GM12865 (cell line): ENCODE measurements around the gene PCGF3.
A peak's percentile ranks its signal among the peaks of the same experiment; 100 is the strongest.

Experiments
- DNase-seq: peaks from one replicate; pipeline ENCODE4 v3.0.0; 2010; ENCODE audit warnings: low read depth
- H3K4me3 ChIP-seq: 2 replicates; pipeline ENCODE4 v1.5.1; 2011; ENCODE audit warnings: mild to moderate bottlenecking, low read depth, low read length, control low read depth
- TF ChIP-seq, protein P1 (sequence below): IDR thresholded peaks from 2 replicates; pipeline ENCODE4 v1.5.1; 2011; ENCODE audit warnings: low read length, control low read depth, low read depth, inconsistent platforms; ENCODE audit not compliant: insufficient read depth; ENCODE audit errors: missing control alignments

PCGF3 gene

DNA sequence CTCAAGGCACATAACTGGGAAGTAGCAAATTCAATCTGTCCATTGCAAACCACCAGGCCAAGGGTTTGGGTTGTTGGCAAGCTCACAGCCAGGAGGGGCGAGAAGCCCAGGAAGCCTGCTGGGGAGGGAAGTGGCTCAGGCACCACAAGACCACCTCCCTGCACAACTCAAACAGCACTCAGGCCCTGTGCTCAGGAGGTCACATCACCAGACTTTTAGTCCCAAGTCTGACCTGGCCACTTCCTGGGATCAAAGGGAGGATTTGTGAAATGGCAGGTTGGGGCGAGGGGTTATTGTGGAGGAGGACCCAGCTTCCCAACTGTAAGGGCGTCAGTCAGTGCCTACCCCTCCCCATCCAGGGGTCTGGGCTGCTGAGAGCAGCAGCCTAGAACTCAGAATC lies 33.9 kb upstream of the PCGF3 start:
- H3K4me3 ChIP-seq: no peak overlapping the region
- no peak for DNase-seq
- TF ChIP-seq, protein P1, sequence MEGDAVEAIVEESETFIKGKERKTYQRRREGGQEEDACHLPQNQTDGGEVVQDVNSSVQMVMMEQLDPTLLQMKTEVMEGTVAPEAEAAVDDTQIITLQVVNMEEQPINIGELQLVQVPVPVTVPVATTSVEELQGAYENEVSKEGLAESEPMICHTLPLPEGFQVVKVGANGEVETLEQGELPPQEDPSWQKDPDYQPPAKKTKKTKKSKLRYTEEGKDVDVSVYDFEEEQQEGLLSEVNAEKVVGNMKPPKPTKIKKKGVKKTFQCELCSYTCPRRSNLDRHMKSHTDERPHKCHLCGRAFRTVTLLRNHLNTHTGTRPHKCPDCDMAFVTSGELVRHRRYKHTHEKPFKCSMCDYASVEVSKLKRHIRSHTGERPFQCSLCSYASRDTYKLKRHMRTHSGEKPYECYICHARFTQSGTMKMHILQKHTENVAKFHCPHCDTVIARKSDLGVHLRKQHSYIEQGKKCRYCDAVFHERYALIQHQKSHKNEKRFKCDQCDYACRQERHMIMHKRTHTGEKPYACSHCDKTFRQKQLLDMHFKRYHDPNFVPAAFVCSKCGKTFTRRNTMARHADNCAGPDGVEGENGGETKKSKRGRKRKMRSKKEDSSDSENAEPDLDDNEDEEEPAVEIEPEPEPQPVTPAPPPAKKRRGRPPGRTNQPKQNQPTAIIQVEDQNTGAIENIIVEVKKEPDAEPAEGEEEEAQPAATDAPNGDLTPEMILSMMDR: no peak

DNA sequence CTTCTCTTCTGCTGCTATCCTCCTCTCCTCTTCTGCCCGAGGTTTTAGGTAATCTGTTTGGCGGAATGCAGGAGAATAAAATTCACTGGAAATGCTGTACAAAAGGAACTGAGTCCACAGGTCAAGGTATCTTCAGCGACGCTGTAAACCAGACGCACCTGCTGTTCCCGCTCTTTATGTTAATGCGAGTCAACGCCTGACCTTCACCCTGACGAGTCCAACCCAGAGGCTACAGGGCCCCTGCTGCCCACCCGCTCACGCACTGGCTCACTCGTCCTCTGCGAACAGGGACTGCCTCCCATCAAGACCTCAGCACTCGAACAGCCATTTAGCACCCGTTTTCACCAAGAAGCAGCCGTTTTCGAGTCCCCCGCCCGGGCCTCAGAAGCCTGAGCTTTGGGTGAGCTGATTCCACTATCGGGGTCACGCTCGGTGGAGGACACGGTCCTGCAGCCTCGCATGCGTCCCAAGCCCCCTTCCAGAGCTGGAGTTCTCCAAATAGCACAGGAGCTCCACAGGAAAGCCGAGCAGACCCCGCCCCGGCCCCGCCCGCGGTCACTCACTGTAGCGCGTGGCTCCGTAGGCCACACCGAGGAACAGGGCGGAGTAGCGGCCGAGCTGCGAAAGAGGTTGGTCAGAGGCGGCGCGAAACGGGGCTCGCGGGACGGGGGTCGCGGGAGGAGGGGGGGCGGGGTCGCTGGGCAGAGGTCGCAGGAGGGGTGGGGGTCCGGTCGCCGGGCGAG lies 32.1 kb upstream of the PCGF3 start:
- no peak for DNase-seq
- H3K4me3 ChIP-seq: peak overlapping the region; percentile 72
- TF ChIP-seq, protein P1: no peak

DNA sequence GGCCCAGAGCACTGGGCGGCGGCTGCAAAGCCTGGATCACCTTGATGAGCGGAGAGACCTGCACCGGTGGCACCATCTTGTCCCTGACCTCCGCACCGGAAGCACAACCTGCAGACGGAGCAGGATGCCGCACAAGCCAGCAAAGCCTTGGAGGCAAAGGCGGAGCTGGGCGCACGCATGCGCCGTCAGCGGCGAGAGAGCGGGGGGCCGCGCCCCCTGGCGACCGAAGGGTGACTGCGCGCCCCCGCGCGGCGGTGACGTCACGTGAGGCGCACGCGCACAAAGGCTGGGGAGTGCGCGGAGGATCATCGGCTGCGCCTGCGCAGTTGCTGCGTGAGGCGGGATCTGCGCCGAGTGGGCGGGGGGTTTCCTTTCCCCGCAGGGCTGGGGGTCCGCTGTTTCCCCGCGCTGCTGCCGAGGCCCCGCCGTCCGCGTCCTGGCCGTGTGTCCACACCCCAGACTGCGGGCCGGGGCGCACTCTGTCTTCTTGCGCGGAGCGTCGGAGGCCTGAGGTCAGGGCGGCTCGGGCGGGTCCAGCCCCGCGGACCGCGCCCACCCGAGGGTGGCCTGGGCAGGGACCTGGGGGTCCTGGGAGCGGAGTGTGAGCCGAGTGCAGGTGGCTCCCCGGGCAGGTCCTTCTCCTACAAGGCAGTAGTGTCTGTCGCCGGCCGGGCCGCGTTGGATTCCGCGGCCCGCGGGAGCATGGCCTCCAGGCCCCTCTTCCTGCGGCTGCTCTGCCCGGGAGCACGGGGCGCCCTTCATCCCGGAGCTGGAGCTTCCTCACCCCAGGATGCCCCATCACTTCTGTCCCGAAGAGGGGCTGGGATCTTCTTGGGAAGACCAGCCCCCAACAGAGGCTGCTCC lies 31.2 kb upstream of the PCGF3 start, which contains the start of the genes ATP5ME and MYL5:
Gene ATP5ME (minus strand): TSS at position 105 of the 864 bp plus-strand sequence. CDS start 29 bp downstream, at position 76.
Gene MYL5 (plus strand): TSS at position 371 of the 864 bp plus-strand sequence. CDS start 3,485 bp downstream, outside the sequence.
- TF ChIP-seq, protein P1: peak; percentile 99
- peak within 1 kb of the TSS; percentile 88 for H3K4me3 ChIP-seq
- peak; percentile 98 for DNase-seq

DNA sequence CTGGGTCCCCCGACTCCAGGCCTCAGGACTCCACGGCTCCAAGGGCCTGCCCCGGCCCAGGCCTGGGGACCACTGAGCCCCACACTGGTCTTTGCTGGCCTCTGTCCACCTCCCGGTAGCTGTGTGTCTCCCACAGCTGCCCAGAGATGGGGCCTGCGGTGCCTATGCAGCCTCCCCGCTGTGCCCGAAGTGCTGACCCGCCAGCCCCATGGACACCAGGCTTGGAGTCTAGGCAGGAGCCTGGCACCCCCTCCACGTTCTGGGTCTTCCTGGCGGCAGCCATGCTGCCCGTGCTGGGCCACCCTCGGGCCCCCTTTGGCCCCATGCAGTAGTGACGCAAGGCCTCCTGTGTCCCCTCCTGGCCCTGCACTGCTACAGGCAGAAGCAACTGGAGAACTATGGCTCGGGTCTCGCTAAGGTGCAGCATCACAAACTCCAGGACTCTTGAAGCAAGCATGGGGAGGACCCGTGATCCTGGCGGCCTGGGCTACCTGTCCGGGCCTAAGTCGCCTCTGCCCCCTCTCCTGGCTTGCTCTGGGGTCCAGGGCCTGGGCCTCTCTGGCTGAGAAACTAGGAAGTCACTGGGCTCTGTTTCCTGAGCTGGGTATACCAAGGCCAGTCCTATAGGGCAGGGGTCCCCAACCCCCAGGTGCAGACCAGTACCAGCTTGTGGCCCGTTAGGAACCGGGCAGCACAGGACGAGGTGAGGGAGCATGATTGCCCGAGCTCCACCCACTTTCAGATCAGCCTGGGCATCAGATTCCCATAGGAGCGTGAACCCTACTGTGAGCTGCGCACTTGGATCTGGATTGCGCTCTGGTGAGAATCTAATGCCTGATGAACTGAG lies 30.4 kb upstream of the PCGF3 start:
- TF ChIP-seq, protein P1: no peak
- DNase-seq: peak; percentile 47
- H3K4me3 ChIP-seq: peak overlapping the region; percentile 88

DNA sequence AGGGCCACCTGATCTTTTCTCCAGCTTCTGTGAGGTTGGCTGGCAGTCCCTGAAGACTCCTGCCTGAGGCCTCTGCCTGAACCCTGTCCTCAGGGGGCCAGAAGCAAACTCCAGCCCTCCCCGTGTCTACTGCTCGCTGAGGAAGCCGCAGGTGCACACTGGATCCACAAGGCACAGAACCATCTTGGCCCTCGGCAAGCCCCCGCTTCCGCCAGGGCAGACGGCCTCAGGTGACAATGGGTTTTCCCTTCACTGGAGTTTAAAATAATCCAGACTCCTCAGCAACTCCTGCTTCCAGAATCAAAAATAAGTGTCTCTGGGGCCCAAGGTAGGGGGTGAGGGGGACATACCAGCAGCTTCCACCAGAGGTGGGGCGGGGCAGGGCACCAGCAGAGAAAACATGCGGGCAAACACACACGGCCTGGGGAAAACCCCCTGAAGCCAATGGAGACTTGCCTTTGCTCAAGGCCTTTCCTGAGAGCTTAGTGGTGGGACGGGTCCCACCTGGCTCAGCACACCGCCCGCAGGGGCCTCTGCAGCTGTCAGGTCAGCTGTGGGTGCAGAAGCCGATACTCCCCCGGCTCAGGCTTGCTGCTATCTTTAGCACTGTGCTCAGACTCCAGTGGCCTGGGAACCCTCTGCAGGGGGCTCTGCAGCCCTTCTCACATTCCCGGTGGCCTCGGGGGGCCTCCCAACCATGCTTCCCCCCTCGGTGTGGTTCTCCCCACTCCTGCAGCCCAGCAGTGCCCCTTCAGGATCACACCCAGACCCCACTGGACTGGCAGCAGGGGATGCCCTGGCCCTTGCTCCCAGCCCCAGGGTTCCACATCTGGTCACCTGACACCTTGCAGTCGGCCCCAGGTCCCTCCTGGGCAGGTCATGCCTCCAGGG lies 29.4 kb upstream of the PCGF3 start:
- peak overlapping the region; percentile 88 for H3K4me3 ChIP-seq
- peak; percentile 82 for DNase-seq
- TF ChIP-seq, protein P1: no peak
